NCI-H446 treated with DMSO at 0.1 percent for 48 hours (cell line): ENCODE results near the gene SHQ1.
A peak's percentile ranks its signal among the peaks of the same experiment; 100 is the strongest.

Source experiments
- DNase-seq: peaks from one replicate; lab custom pipeline; 2025; lab: John Stamatoyannopoulos, UW

SHQ1 gene

DNA sequence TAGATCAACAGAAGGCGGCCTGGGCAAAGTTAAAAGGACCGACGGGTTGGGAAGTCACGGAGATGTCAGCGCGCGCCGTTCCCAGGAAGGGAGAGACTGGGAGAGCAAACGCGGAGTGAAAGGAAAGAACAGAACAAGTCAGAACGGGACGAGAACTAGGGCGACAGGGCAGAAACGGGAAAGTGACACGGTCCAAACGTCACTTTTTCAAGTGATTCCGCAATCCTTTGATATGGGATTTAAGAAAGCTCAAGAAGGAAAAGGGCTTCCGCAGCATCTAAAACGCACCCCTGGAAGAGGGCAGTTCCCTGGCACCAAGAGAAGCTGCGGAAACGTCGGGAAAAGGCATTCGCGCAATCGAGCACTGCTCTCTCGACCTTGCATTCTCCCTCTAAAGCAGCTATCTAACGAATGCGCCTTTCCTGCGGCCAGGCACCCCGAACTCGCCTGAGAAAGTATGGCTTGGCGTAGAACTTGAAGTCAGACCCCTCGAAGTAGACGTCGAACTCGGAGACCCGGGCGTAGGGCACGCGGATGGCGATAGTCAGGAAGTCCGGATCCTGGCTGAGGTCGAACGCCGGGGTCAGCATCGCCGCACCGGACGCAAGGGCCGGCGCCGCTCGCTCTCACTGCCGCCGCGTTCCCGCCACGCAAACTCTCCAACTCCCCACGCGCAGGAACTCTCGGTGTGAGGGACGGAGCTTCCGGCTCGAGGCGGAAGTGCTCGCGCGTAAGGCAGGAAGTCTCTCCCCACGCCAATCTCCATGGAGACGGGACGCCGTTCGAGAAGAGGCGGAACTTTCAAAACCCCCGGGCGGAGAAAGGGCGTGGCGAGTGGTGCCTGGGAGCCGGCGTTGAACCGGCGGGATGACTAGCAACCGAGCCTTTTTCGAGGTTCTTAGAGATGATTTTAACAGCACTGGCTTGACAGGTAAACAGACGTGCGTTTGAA, at the start of gene SHQ1:
SHQ1 (minus strand) TSS at position 695 of the 952 bp plus-strand sequence; CDS start at position 590, 105 bp downstream.
- DNase-seq: peak; percentile 64

DNA sequence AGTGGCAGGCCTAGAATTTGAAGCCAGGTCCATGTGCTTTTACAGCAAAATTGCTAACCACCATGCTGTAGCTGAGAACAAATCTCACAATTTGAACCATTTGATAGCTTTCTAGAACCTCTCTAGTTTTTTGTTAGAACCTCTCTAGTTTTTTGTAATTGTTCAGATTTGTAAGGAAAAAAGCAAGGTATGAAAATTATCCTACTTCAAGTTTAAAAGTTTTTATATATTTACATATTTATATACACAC, 49.4 kb upstream of the SHQ1 start:
- no peak for DNase-seq

DNA sequence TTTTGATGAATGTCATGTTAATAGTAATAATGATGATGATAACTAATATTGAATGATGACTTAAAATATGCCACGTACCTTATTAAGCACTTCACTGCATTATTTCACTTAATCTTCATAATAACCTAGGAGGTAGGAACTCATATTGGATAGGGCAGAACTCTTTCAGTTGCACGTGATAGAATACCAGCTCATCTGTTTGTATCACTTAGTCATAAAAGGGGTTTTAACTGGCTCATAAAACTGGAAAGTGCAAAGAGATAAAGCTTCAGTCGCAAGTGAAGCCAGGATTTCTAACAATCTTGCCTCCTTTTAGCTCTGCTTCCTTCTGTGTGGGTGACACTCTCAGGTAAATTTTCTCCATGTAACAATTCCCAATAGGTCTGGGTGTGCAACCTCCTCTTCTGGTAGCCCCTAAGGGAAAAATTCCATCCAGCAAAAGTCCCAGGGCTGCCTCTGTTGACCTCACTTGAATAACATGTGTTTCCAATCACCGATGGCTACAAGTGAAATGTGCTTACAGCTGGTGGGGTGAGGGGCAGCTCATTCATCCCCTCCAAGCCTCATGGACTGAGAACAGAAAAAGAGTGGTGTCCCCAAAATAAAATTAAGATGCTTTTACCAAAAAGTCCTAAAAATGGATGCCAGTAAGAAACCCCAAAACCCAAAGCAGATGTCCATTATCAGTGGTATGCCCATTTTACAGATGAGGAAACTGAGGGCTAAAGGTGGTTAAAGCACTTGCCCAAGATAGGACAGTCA, 48.9 kb upstream of the SHQ1 start:
- no peak for DNase-seq

DNA sequence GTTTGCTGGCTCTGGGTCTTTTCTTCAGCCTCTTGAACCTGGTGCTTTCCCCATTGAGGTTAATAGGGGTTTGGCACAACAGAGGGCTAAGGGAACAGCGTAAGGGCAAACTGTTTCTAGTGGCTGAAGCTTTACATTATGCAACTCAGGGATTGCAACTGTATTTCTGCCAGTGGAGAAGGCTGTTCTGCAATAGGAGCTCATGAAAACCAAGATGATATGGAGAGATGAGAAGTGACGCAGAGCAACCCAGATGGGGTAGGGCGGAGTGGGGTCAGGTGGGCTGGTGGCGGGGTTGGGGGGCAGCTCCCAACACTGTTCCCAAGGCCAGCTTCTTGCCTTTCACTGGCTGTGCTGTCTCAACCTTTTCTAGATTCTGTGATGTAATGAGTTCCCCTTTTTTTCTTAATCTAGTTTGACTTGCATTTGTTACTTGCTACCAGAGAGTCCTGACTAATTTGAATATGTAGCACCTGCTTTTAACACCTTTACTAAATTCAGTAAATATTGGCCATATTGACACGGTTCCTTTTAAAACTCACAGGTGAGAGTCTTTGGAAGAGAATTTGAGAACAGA, 46.8 kb upstream of the SHQ1 start:
- DNase-seq: no peak

DNA sequence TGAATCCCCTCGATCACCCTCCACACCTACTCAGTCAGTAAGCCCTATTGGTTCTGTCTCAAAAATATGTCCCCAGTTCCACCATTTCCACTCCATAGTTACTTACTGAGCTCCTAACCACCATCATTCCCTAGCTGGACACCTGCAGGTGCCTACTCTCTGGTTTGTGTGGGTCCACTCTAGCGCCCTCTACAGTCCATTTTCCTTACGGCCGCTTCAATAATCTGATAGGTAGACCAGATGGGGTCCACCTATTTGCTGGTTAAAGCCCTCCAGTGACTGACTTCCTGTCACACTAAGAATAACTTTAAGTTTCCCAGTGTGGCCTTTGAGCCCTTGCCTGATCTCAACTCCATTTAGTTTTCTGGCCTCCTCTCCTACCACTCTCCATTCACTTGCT, 44.6 kb upstream of the SHQ1 start:
- DNase-seq: no peak

DNA sequence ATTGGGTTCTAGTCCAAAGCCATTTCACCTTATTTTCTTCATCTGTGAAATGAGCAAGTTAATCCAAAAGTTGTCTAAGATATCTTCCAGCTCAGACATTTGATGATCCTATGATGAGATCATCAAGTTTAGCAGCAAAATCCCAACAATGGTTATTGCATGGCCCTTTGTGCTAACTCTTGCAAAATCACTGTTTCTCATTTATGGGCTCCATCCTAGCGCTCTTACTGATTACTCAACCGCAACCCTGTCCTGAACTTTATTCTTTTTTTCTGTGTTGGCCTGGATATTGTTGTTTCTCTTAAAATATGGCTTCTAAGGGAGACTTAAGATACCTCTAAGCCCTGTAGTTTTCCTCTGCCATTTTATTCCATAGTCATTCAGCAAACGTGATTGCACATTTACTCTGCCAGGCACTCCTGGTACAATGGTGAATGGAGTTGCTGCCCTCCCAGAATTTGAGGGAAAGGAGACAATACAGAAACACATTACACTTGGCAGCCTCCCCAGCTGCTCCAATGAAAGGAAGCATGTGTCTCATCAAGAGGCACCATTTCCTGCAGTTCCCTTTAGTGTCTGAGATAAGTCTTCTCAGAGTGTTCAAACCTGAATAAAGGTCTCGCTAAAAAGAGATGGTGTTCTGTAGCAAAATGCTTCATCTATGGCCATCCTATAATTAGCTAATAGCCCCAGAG, 44.0 kb upstream of the SHQ1 start:
- DNase-seq: no peak

DNA sequence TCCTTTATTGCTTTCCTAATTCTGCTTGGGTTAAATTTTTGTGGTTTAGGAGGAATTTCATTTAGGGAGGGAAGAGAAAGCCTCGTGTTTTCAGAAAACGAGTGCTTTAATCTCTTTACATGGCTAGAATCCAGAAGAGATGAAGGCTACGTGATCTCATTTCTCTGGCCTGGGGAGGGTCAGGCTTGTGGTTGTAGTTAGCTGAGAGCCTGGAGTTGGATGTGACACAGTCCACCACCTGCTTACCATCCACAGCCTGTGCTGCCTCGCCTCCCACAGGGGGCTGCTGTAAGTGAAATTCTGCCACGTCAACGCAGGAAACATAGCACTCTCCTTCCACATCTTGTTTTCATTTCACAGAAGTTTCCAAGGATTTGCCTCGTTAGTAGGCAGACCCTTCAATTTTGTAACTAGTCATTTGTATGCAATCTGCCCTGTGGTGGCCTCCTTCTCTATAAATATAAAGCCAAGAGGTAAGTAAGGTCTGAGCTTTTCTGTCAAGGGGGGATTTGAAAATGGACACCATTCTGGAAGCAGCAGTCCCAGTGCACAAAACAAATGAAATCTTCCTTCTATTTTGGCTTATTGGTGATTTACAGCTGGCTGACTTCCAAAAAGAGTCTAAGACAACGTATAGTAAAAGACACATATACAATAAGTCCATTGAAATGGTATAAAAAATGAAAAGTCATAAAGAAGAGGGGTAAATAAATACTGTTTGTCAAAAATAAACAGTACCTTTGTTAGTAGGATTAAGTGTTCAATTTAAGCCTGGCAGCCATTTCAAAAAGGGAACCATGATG, 43.0 kb upstream of the SHQ1 start:
- no peak for DNase-seq

DNA sequence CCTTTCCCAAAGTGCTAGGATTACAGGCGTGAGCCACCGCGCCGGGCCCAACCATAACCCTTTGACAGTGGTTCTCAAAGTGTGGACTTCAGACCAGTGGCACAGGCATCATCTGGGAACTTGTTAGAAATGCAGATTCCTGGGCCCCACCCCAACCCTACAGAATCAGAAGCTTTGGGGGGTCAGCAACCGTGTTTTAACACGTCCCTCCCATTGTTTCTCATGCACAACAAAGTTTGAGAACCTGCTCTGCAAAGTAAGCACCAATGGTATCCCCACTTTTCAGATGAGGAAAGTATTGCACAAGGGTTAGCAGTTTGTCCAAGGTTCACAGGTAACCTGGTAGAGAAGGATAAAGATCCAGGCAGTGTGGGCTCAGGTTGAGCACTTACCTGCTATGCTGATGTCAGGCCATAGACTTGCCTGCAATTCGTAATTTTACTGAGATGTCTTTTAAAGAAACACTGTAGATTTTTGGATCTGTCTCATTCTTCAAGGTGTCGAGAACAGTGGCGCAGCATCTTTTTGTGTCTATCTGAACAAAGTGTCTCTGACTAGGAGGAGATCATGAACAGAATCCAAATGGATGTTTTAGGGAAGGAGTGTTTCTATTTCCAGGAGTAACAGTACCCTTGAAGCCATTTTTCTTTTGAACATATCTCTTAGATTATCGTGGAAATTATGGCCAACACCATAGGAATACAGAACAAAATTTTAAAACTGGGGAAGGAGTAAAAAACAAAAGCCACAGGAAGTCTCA, 42.1 kb upstream of the SHQ1 start:
- DNase-seq: no peak

DNA sequence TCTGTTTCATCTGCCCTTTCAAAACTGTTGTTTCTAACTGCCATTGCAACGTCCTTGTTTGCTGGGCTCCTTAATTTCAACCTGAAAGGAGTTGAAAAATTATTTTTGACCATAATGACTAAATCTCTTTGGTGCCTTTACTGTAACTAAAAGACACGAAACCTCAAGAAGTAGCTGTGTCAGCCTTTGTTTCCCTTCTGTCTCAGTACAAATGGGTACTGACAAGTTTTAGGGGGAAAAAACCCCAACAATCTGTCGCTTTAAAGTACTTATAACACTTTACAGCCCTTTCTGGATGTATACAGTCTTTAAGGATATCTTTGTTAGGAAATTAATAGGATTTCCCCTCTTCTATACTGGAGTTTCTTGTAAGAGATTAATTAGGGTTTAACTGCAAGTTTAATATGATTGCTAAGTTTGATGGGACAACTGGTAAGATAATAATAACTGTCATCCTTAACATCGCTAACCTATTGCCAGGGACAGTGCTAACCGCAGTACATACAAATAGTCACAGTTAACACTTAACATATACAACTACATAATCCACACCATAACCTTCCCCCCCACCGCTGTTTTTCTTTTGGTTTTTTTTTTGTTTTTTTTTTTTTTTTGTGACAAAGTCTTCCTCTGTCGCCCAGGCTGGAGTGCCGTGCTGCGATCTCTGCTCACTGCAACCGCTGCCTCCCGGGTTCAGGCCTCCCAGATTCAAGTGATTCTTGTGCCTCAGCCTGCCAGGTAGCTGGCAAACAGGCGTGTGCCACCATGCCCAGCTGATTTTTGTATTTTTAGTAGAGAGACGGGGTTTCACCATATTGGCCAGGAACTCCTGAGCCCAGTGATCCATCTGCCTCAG, 41.3 kb upstream of the SHQ1 start:
- DNase-seq: no peak

DNA sequence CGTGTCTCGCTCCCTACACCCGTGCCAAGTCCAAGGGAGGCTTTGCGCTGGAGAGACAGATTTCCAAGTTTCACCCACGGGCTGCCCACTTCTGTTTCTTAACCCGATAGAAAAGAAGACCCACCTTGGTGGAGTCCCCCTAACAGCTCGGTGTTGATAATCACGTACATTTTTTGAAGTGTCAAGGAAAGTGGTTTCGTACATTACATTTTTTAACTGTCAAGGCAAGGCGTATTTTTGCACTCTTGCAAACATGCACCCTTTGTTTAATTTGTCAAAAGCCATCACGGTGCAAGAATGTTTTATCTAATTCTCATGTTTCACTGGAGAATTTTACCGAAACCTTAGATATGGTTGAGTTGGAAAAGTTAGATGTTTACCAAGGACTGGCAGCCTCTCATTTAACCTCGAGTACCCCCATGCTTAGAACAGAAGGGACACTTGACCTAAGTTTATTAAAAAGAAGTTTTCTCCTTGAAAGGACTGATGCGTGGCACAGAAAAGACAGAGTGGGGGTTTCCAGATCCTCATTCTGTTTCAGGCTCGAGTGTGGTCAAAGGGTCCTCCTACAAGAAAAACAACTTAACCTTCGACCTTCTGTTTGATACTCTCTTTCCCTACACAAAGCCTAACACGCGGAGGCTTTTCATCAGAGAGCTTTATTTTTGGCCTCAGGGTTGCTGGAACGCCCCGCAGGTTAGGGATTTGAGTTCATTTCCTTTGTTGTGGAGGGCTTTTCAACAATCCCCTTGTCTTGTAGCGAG, 40.5 kb upstream of the SHQ1 start:
- DNase-seq: no peak

DNA sequence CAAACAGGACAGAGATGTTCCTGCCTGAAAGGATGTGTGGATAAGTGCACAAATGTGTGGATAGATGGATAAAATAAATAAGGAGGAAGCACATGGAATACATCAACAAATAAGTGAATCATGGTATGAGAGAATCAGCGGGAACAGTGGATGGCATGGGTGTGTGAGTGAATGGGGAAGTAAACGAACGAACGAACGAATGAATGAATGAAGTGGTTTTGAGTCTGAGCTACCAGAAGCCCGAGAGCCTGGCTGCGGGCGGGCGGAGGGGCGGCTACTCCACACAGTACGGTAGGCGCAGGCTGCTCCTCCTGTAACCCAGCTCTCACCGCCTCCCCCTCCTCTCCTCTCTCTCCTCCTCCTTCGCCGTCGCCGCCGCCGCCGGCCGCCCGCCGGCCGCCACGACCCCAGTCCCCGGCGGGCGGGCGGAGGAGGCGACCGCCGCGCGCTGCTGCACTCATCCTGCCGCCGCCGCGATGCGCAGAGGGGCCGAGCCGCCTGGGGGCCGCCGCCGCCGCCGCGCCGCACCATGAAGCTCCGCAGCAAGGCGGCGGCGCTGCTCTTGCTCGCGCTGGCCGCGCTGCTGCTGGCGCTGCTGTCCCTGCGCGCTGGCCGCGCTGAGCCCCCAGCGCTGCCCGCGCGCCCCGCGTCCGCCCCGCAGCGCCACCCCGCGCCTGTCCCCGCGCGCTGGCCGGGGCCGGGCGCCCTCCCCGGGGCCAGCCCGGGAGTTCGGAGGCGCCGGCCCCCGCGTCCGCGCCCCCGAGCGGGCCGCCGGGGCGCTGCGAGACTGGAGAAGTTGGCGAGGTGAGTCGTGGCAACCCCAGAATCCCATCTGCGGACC, 39.7 kb upstream of the SHQ1 start, which contains the start of gene GXYLT2:
GXYLT2 (plus strand) TSS at position 342 of the 841 bp plus-strand sequence; CDS start at position 530, 188 bp downstream.
- DNase-seq: peak; percentile 56

DNA sequence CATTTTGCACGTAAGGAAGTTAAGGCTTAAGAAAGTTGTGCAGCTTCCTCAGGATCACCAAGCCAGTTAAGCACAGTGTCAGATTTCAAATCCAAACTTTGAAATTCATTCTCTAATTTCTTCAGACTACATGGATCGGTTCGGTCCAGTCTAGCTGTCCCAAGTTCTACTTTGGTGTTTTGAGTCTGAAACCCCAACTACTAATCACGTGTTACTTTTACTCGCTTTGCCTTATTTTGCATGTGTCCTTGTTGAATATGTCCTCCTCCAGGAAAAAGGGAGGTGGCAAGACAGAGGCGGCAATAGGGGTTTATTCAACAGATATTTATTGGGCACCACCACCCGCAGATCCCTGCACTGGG, 39.1 kb upstream of the SHQ1 start:
- no peak for DNase-seq

DNA sequence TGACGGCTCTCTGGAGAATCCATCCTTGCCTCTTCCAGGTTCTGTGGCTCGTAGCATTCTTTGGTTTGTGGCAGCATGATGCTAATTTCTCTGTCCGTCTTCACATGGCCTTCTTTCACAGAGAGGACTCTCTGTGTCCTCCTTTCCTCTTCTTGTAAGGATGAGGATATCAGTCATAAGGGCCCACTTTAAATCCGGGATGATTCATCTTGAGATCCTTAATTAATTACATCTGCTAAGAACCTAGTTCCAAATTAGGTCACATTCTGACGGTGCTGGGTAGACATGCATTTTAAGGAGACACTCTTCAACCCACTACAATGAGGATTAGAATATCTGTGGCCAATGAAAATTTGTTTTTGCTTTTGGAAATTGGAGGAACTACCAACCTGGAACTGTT, 23.9 kb upstream of the SHQ1 start:
- no peak for DNase-seq

DNA sequence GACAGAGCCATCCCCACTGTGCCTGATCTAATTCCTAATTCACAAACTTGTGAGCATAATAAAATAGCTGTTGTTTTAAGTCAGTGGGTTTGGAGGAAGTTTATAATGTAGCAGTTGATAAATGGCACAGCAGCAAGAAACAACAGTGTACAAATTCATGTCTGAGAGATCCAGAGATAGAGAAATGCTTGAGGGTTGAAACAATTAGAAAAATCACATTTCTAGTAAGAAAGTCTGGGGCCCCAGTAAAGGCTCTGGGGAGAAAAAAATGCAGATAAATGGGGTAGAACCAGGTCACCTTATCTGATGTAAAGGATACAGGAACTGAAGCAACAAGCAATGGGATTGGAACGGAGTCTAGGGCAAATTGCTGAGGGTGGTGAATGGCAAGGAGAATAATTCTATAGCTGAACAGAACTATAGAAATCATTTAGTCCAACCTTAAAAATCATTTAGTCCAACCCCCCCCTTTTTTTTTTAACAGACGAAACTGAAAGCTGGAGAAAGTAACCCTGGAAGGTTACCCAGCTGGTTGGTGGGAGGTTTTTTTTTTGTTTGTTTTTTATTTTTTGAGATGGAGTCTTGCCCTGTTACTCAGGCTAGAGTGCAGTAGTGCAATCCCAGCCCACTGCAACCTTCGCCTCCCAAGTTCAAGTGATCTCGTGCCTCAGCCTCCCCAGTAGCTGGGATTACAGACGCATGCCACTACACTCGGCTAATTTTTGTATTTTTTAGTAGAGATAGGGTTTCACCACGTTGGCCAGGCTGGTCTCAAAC, 14.3 kb upstream of the SHQ1 start:
- DNase-seq: no peak

DNA sequence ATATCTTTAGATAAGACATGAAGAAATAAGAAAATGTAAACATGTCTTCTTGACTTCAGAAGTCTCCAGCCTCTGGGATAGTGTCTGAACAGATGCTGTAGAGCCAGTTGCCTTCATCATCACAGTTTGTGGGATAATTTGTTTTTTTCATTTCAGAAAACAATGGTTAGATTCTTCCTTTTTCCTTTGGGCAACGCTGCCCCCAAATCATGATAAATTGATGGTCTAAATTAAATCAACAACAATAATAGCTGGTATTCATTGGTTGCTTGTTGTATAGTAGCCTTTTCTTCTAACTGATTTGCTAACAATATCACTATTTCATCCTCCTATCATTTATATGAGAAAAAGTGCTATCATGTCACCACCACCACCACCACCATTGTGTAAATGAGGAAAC, 12.6 kb upstream of the SHQ1 start:
- DNase-seq: no peak

DNA sequence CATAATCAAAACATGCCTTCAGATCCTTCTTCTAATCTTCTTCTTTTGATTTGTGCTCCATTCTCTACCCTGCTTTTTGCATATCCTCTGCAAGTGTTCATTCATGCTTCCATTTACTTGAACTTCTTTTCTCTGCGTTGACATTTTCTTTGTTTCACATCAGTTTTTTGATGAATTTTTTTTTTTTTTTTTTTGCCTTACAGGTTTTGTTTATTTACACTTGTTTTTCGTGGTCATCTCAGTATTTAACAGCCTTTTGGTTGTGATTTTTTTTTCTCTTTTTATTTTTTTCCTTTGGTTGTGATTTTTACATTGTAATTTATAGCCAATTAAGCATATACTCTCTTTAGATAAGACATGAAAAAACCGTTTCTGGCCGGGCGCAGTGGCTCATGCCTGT, 11.8 kb upstream of the SHQ1 start:
- DNase-seq: no peak

DNA sequence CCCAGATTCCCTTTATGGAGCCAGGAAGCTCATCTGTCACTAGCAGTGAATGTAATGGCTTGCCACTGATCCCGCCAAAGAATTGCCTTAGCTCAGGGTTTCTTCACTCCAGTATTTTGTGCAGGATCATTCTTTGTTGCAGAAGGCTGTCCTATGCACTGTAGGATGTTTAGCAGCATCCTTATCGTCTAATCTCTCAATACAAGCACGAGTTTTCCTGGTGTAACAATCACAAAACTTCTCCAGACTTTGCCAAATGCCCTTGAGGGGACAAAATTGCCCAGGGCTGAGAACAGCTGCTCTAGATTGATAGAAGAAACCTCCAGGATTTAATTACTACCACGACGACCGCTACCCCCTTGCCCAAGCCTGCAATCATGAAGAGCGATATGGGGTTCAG, 6.8 kb upstream of the SHQ1 start:
- no peak for DNase-seq
